HL-60 (cell line): ENCODE measurements around the gene CPNE2.
"Not testable (repeated sequence)": the region's sequence is repeated elsewhere in the genome, so short reads cannot be mapped to it uniquely, and the experiment has no call there.

ENCODE experiments used
- DNase-seq, 2 experiments: peaks; one replicate each; pipeline ENCODE4 v3.0.0-alpha.2; 2010 to 2020; ENCODE audit warnings: low read depth in 1 of 2, low spot score in 1 of 2
- H3K27ac ChIP-seq: fragments of 250-450 bp; sonication (Bioruptor Pico); replicated peaks from 2 replicates; pipeline ENCODE4 v1.5.1; 2020; ENCODE audit warnings: mild to moderate bottlenecking, moderate library complexity
- H3K27me3 ChIP-seq: fragments of 250-450 bp; sonication (Bioruptor Pico); 2 replicates; pipeline ENCODE4 v1.5.1; 2021; ENCODE audit warnings: mild to moderate bottlenecking, moderate library complexity; ENCODE audit not compliant: insufficient read depth, poor library complexity, severe bottlenecking
- H3K4me3 ChIP-seq: replicated peaks from 2 replicates; pipeline ENCODE4 v1.5.1; 2011; ENCODE audit warnings: mild to moderate bottlenecking, control low read depth, low read length; ENCODE audit not compliant: insufficient read depth
- GABPA ChIP-seq: IDR thresholded peaks from 2 replicates; pipeline ENCODE4 v1.6.1; 2012; ENCODE audit warnings: low read depth
- POLR2AphosphoS5 ChIP-seq: IDR thresholded peaks from 2 replicates; pipeline ENCODE4 v1.6.1; 2012; ENCODE audit warnings: low read depth
- SPI1 ChIP-seq: IDR thresholded peaks from 2 replicates; pipeline ENCODE4 v1.6.1; 2012; ENCODE audit warnings: low read depth, mild to moderate bottlenecking, borderline replicate concordance
- TF ChIP-seq, protein P1 (sequence below): IDR thresholded peaks from one replicate; pipeline ENCODE4 v1.5.1; 2011; ENCODE audit warnings: low read length, control low read depth, inconsistent platforms; ENCODE audit not compliant: insufficient read depth
- TF ChIP-seq, protein P2 (sequence below): IDR thresholded peaks from 2 replicates; pipeline ENCODE4 v1.6.1; 2012; ENCODE audit warnings: low read depth; ENCODE audit not compliant: insufficient replicate concordance

CPNE2 gene

DNA sequence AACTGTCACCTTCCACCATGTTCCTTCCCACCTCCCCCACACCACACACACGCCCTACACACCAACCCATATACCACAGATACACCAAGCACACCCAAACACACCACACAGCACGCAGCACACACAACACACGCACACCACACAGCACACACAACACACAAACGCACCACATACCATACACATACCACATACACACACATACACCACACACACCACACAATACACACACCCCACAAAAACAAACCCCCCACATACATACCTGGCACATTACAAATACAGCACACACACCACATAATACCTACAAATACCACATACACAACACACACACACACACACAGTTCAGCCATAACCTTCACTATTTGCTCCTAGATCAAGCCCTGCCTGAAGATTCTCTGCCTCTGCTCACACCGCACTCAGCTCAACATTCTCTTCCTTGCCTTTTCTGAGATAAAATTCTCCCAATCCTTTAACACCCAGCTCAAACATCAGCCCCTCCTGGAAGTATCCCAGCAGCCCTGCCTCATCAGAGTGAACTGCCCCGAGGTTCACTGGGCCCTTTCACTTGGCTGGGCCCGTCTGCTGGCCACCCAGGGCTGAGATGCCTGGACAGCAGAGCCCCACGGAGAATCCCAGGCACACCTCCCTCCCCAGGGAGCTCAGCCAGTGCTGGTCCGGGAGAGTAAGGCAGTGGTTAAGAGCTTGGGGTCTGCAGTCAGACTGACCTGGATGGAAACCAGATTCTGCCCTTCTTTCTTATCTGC lies 31.9 kb upstream of the CPNE2 start:
- no peaks in the 10 kb centered on the region for H3K27me3 ChIP-seq
- H3K4me3 ChIP-seq = no peak overlapping the region
- TF ChIP-seq SPI1 (no peak), GABPA (no peak), POLR2AphosphoS5 (0 out of 2 replicates have a peak, but pooled peaks have one; percentile 31)
- TF ChIP-seq, protein P1, sequence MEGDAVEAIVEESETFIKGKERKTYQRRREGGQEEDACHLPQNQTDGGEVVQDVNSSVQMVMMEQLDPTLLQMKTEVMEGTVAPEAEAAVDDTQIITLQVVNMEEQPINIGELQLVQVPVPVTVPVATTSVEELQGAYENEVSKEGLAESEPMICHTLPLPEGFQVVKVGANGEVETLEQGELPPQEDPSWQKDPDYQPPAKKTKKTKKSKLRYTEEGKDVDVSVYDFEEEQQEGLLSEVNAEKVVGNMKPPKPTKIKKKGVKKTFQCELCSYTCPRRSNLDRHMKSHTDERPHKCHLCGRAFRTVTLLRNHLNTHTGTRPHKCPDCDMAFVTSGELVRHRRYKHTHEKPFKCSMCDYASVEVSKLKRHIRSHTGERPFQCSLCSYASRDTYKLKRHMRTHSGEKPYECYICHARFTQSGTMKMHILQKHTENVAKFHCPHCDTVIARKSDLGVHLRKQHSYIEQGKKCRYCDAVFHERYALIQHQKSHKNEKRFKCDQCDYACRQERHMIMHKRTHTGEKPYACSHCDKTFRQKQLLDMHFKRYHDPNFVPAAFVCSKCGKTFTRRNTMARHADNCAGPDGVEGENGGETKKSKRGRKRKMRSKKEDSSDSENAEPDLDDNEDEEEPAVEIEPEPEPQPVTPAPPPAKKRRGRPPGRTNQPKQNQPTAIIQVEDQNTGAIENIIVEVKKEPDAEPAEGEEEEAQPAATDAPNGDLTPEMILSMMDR = no peak
- peak overlapping the region; percentile 65 for H3K27ac ChIP-seq
- no peak for DNase-seq

DNA sequence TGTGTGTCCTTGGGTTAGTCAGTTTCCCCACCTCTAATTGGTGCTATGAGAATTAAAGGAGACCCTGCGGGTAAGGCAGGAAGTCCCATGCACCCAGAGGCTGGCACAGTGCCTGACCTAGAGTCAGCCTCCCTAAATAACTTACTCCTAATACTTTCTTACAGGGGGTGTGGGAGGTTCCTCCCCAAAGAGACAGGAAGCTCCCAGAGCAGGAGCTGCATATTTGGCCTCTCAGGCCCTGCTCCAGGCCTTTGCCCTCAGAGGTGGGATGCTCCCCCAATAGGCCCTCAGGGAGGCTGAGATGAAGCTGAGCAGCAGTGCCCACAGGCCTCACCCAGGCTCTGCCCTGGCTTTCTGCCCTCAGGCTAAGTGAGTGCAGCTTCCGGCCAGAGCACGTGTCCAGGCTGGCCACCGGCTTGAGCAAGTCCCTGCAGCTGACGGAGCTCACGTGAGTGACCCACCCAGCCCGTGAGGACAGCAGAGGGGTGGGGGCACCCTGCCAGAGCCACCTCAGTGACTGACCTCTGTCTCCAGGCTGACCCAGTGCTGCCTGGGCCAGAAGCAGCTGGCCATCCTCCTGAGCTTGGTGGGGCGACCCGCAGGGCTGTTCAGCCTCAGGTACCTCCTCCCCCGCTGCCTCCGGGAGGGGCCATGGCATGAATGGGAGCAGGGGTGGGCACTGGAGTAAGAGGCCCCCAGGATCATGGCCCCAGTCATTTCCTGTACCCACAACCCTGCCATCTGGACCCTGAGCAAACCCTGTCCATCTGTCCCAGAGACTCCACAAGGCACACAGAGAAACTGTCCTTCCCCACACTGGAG lies 31.1 kb upstream of the CPNE2 start:
- Histone ChIP-seq H3K4me3 (no peak overlapping the region), H3K27me3 (no peaks in the 10 kb centered on the region), H3K27ac (peak overlapping the region; percentile 65)
- DNase-seq = peak in 1 of 2 experiments; percentile 71
- TF ChIP-seq GABPA (no peak), SPI1 (no peak), POLR2AphosphoS5 (no peak)
- TF ChIP-seq, protein P1 = no peak
- TF ChIP-seq, protein P2, sequence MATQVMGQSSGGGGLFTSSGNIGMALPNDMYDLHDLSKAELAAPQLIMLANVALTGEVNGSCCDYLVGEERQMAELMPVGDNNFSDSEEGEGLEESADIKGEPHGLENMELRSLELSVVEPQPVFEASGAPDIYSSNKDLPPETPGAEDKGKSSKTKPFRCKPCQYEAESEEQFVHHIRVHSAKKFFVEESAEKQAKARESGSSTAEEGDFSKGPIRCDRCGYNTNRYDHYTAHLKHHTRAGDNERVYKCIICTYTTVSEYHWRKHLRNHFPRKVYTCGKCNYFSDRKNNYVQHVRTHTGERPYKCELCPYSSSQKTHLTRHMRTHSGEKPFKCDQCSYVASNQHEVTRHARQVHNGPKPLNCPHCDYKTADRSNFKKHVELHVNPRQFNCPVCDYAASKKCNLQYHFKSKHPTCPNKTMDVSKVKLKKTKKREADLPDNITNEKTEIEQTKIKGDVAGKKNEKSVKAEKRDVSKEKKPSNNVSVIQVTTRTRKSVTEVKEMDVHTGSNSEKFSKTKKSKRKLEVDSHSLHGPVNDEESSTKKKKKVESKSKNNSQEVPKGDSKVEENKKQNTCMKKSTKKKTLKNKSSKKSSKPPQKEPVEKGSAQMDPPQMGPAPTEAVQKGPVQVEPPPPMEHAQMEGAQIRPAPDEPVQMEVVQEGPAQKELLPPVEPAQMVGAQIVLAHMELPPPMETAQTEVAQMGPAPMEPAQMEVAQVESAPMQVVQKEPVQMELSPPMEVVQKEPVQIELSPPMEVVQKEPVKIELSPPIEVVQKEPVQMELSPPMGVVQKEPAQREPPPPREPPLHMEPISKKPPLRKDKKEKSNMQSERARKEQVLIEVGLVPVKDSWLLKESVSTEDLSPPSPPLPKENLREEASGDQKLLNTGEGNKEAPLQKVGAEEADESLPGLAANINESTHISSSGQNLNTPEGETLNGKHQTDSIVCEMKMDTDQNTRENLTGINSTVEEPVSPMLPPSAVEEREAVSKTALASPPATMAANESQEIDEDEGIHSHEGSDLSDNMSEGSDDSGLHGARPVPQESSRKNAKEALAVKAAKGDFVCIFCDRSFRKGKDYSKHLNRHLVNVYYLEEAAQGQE = no peak

DNA sequence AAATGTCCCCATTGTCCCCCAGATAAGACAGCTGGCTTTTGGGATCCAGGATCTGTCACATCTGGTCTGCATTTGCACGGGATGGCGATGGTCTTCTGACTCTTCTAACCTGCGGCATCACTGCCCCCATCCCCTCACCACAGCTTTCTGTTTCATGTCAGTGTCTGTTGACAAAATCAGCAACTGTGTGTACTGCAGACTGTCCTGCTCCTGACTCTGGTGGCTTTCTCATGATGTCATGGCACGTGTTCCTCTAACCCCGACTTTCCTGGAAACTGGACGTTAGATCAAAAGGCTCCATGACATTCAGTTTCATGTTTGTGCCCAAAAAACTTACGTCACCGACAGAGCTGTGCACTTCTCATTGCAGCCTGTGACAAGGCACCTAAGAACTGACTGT lies 30.1 kb upstream of the CPNE2 start:
- no peak overlapping the region for H3K4me3 ChIP-seq
- TF ChIP-seq SPI1 (no peak), GABPA (no peak), POLR2AphosphoS5 (no peak)
- TF ChIP-seq, protein P2 = no peak
- TF ChIP-seq, protein P1 = no peak
- peak overlapping the region; percentile 65 for H3K27ac ChIP-seq
- no peaks in the 10 kb centered on the region for H3K27me3 ChIP-seq
- peak in 1 of 2 experiments; percentile 32 for DNase-seq

DNA sequence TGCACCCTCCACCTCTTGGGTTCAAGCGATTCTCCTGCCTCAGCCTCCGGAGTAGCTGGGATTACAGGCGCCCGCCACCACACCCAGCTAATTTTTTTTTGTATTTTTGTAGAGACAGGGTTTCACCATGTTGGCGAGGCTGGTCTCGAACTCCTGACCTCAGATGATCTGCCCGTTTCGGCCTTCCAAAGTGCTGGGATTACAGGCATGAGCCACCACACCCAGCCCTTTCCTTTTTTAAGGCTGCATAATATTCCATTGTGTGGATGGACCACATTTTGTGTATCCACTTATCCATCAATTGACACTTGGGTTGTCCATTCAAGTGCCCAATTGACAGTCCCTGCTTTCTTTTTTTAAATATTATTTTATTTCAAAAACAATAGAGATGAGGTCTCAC lies 29.2 kb upstream of the CPNE2 start:
- H3K4me3 ChIP-seq, DNase-seq, H3K27me3 ChIP-seq, H3K27ac ChIP-seq: not testable (repeated sequence)
